ENCODE results near the gene RPL19.

The RPL19 gene

DNA sequence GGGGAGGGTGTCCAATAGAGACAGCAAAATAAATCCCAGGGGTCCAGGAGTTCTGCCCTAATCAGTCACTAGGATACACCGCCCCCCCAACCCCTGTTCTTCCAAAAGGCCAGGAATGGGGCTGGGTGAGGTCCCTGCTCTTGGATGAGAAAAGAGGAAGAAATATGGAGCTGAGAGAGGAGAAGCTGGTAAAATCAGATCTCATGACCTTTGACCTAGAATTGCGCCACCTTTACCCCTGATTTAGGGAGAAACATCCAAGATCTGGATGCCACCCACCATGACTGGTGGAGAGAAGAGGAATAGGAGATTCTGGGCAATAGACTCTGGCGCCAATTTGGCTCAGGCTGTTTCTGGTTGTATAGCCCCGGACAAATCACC, 1.9 kb upstream of the RPL19 start:
- no peak for DNase-seq

DNA sequence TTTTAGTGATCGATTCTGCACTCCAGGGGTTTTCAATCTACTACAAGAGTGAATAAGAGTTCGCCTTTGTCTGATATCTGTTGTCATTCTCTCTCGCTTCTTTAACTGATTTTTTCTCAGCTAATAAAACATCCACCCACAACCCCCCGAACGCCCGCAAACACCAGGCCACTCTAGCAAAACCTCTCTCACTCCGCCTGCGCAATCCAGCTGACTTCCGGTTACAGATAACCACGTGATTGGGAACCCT, 338 bp upstream of the RPL19 start:
- DNase-seq = no peak

DNA sequence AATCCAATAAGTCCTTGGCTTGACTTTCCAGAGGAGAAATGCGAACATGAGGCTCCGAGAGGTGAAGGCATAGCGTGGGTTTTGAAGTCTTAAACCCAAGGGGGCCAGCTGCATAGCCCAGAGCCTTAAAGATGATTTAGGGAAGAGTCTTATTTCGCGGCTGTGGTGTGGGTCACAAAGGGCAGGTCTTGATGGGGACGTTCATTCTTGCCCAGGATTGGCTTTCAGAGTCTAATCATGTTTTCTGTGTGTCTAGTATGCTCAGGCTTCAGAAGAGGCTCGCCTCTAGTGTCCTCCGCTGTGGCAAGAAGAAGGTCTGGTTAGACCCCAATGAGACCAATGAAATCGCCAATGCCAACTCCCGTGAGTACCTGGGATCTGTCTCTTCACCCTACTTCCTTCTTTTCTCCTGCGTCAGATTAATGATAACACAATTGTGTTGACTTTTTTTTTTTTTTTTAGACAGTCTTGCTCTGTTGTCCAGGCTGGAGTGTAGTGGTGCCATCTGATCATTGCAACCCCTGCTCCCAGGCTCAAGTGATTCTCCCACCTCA, 951 bp downstream of the RPL19 start:
- DNase-seq = no peak

DNA sequence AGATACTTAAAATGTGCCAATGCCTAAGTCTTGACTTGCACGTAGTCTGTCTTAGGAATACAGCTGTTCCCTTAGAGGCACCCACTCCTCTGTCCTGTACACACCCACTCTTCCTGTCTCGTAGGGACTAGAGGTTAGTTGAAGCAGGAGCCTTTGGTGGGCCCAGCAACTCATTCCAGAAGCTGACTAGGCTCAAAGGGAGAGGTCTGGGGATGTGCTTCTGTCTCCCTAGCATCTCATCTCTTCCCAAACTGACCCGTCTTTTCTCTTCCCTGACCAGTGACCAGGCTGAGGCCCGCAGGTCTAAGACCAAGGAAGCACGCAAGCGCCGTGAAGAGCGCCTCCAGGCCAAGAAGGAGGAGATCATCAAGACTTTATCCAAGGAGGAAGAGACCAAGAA, 4.2 kb downstream of the RPL19 start:
- no peak for DNase-seq

DNA sequence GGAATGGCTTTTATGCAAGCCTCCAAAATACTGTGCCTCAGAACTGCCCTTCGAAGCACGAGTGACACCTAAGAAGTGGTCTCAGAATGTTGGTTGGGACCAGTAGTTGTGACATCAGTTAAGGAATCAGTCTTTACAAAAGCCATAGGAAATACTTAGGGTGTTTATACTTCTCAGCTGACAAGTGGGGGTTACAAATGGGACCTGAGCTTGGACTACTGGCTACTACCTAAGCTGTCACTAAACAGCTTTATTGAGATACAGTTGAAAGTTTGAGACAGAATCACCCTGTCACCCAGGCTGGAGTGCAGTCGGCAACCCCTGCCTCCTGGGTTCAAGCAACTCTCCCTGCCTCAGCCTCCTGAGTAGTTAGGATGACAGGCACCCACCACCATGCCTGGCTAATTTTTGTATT, 5.0 kb downstream of the RPL19 start:
- DNase-seq = no peak

DNA sequence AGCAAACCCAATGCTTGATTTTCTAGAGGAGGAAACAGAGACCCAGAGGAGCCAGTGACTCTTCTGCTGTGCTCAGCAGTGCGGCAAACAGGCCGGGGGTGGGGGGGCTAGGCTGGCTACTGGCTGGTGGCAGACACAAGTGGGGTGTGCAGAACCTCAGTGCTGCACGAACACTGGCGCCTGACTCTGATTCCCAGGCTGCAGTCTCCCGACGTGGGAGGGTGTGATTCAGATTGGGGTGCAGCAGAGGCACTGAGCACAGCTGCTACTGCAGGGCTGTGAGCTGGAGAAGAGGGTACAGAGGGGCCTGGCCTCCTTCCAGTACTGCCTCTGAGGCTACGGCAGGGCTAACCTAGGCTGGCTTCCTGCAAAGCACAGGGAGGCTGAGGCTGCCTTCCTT, 8.1 kb downstream of the RPL19 start:
- no peak for DNase-seq

DNA sequence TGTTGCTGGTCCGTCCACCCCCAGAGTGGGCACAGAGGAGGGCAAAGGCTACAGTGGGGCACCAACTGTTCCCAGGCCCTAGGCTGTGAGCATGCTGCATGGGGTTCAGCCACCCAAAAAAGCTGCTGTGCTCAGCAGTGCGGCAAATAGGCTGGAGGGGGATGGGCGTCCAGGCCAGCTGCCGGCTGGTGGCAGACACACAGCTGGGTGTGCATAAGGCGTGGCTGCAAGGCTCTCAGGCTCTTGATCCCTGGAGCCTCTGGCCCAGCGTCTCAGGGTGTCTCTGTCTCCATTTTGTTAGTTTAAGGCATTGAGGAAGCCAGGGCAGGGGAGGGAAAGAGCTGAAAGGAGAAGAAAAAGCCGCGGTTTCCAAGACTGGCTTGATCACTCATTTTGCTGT, 8.8 kb downstream of the RPL19 start:
- DNase-seq = peak; percentile 71

DNA sequence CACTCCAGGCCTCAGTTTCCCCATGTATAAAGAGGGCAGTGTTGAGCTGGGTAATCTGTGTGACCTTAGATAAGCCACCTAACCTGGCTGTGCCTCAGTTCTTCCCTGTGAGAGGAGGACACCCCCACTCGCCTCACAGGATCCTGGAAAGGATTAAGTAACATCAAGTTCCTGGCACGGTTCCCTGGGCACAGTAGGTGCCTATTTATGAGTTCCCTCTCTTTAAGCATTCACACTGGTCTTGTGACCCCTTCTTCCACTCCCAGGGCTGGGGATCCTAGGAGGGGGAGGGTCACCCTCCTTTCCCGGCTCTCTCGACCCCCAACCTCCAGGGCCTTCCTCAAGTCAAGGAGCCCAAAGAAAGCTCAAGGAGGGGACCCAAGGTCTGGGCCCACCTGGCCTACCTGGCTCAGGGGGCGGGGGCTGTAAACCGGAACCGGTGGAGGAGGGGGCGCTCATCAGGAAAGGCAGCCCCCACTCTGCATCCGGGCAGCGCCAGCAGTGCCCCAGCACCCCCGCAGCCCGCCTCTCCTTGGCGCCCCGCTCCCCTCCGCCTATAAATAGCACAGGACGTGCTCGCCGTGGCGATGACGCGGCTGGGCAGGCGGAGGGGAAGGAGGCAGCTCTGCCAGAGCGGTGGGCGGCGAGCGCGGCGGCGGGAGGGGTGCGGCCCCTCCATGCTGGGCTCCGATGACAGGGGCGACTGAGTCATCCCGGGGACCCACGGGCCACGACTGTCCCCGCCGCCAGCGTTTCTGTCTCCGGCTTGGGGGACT, 9.4 kb downstream of the RPL19 start:
- peak; percentile 72 for DNase-seq

DNA sequence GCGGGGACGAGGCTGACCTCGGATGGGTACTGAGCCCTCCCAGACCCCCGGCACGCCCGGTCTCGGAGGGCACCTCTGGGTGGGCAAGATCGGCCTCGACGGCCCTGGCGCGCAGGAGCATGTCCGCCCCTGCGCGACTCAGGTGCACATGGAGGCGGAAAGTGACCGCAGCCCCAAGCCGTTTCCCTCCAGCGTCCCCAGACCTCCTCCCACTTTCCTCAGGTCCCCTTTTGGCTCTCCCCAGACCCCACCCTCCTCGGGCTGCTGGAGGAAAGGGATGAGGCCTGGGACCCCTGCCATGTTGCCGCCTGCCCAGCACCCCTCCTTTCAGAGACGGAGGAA, 10.0 kb downstream of the RPL19 start:
- DNase-seq = no peak

DNA sequence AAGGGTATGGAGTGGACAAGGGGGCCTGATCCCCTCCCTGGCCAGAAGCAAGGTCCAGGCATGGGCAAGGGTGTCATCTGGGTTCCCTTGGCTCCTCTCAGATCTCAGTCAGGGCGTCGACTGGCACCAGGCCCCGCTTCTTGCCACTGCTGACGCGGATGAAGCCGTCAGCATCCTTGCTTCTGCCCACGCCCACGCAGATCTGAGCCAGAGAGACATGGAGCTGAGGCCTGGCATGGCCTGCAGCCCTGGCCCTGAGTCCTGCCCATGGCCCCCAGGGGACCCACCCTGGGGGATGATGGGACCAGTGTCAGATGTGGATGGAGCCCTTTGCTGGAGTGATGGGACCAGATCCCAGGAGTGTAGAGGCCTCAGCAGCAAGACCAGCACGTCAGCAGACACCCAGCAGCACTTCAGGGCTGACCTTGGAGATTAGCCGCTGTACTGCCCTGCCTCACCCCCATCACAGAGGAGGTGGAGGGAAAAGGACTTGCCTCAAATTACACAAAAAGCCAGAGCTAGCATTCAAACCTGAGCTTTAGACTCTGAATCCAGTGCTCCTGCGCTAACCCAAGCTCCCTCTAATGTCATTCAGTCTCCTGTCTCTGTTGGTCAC, 12.2 kb downstream of the RPL19 start:
- no peak for DNase-seq

DNA sequence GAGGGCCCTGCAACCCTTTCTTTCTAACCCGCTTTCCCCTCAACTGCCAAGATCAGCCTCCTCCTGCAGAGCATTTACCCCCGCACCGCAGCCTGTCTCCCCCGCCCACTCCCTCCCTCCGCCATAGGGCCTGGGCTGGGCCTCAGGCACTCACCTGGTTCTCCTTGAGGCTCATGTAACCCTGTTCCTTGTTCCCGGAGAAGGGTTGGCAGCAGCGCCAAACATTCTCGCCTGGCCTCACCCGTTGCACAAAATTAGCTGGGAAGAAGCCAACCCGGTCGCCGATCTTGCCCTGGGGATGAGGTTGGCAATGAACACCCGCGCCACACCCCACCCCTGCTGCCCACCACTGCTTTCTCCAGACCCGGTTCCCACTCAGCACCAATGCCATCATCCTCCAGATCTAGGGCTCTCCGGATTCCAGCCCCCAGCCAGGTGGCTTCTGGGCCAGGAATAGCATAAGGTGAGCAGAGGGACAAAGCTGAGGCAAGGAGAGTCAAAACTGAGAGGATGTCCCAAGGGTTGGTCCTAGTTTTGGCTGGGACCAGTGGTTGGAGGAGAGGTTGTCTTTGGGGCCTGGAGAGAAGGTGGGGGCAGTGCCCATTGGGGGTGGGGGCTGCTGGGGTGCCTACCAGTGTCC, 12.9 kb downstream of the RPL19 start:
- no peak for DNase-seq

DNA sequence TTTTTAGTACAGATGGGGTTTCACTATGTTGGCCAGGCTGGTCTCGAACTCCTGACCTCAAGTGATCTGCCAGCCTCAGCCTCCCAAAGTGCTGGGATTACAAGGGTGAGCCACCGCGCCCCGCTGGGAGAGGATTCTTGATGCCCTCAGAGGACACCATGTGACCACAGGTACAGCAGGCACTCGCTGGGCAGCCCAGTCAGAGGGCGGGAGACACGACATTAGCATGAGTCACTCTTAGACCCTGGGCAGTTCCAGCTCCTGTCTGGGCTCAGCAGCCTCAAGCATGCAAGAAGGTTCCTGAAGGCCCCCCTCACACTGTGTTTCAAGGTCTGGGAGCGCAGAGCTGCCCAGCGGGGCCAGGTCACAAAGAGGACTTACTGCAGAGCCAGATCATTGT, 13.8 kb downstream of the RPL19 start:
- DNase-seq = no peak

DNA sequence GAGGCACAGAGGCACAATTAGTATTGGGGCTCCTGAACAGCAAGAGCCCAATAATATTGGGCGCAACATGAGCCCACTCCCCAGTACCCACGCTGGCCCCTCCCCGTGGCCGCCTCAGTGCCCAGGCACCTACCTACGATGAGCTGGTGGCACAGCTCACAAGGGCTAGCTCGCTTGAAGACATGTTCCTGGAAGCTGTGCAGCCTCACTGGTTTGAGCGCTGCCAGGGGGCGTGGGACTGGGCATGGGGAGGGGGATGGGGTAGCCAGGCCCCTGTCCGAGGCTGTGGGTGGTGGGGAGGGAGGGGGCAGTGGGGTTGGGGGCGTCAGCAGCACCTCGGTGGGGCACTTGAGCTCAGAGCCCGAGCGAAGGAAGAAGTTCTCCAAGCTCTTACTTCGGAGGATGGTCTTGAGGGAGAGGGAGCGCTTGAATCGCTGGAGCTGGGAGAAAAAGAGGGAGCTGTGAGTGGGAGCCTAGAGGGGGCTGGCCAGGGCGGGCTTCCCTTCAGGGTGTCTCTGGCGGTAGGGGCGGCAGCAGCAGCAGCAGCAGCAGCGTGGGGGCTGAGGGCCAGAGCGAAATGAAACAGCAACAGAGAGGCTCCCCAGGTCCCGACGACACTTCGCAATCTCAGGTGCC, 17.8 kb downstream of the RPL19 start:
- DNase-seq = no peak

DNA sequence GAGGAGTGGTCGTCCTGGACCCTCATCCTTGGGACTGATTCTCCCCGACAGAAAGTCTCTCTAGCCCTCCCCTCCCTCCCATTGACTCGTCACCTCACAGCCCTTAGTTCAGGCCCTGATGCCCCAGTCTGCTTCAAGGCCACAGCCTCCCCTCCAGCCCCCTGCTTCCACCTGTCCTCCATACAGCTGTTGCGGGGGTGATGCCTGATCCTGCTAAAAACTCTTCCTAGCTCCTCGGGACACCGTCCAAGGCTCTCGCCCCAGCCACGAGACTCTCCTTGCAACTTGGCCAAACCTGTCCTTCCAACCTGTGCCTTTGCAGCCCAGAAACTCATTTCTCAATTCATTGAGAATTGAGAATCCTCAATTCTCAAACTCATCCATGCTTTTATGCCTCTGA, 18.8 kb downstream of the RPL19 start:
- DNase-seq = no peak

DNA sequence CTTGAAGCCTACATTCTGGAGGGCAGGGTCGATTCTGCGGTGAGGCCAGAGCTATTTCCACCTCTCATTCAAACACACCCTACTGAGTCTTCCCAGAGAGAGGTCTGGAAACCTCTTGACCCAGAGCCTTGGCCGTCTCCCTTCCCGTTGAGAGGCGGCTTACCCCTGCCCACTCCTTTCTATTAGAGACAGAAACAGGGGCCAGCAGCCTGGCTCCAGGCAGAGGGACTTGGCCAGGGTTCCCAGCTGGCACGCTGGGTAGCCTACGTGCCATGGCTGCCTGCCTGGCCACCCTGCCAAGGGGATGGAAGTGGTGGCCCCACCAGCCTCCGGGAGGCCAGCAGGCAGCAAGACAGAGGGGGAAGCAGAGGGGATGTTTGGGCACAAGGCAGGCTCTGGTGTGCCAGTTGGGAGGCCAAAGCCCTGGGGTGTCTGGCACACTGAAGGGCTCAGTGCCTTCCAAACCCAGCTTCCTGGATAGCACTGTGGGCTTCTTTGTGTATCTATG, 19.6 kb downstream of the RPL19 start:
- no peak for DNase-seq

DNA sequence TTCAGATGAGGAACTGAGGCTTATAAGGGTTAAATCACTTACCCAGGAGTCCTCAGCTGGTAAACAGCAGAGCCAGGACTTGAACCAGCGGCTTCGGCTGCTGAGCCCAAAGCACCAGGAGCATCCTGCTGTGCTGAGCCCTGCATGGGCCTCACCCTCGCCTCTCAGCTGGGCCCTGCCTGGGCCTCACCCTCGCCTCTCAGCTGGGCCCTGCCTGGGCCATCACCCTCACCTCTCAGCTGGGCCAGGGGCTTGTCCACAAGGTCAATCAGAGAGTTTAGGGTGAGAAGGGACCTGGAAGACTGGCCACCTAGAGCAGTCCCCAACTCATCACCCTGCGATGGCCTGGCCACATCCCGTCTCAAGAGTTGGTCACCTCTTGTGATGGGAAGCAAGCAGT, 21.5 kb downstream of the RPL19 start:
- no peak for DNase-seq

DNA sequence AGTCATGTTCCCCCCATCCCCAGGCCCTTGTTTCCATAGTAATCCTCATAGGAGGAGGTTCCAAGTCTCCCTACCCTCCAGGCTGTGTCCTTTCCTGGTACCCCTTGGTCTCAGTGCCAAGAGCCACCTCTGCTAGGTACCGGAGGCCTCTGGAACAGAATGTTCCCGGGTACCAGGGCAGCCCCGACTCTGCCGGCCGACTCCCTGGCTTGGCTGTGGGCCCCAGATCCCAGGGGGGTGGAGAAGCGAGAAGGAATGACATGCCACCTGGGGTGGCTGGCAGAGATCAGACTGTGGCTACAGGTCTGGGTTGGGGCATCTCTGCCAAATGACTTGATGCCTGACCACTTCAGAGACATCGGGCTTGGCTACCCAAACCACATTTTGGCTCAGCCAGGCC, 22.1 kb downstream of the RPL19 start:
- no peak for DNase-seq

DNA sequence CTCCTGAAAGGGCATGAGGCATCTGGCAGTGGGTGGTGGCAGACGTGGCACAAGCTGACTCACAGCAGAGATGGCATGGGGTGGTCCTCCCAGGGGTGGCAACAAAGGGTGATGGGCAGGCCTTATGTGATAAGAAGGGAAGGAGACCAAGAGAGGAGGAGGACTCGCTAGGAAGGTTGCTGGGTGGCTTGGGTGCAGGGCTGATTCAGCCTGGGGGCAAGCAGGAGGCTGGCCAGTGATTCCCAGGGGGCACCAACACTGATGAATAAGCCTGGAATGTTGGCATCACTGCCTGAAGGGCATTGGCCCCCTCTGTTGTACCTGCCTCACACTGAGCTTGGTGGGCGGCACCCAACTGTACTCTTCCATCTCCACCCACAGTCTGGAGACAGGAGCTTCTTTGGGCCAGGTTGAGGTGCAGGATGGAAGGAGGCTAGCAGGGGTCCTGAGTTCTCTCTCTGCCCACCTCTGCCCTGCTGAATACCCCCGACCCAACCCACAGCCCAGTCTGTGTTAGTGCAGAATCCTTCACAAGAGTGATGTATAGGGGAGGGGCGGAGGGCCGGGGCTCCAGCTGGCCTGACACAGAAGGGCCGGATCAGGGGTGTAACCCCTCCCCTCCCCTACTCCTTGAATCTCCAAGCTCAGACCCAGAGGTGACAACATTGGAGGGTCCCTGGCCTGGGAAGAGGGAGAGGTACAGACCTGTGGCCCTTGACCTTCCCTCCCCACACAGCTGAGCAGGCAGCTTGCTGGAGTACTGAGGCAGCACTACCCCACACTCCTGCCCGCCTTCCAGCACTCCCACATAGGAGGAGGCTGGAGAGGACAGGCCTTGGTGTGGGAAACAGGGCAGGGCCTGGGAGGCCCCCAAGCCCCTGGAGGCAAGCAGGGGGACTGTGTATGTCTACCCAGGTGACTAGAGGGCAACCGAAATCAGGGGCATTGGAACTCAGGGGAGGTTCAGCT, 23.1 kb downstream of the RPL19 start:
- no peak for DNase-seq

DNA sequence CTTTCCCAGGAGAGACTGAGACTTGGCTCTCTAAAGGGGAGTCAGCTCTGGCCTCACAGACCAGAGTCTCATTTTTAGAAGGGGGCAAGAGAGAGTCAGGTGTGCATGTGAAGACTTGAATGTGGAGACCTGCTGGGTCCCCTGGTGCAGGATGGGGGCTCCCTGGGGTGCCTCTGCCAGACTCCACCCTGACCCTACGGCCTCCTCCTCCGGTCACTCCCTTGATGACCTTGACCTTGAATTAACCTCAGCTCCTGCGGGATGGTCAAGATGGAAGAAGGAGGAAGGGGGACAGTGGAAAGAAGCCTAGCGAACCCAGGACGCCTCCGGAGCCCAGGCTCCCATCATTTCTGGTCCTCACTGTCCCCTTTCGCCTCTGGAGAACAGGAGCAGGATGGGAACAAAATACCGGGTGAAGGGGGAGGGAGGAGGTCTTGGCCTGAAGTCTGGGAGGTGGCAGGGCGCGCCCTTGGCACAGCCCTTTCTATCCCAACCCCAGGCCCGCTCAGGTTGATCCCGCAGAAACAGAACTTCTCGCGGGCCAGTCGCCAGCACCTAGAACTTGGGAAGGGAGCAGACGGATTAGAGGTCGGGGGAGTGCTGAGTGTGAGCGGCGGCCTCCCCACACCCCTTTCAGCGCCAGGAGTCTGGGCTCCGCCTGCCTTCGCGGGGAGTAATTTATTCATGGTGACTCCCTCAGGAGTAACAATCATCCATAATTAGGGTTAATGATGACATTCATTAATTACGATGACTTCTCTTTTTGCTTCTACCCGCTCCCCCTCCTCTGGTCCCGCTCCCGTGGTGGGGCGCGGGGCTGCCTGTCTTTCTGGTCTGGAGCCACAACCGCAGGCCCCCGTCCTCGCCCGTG, 24.1 kb downstream of the RPL19 start:
- DNase-seq = no peak

DNA sequence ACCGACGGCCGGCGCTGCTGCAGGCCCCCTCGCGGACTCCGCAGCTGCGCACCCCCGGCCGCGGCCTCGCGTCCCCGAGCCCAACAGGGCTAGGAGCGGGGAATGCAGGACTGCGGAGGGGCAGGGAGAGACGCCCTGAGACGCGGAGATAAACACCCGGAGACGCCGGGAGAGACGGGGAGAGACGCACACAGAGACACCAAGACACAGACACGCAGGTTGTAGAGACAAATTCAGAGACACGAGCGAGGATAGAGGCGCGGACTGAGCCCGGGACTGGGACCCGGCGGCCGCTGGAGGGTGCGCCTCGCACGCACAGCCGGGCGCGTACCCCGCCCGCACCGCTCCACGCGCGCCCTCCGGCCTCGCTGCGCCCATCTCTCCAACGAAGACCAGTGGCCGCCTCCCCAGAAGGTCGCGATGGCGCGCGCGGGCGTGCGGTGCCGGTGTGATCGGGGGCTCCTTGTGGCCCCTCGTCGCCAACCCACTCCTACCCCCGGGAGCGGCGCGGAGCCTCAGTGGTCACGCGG, 24.8 kb downstream of the RPL19 start:
- peak; percentile 59 for DNase-seq

DNA sequence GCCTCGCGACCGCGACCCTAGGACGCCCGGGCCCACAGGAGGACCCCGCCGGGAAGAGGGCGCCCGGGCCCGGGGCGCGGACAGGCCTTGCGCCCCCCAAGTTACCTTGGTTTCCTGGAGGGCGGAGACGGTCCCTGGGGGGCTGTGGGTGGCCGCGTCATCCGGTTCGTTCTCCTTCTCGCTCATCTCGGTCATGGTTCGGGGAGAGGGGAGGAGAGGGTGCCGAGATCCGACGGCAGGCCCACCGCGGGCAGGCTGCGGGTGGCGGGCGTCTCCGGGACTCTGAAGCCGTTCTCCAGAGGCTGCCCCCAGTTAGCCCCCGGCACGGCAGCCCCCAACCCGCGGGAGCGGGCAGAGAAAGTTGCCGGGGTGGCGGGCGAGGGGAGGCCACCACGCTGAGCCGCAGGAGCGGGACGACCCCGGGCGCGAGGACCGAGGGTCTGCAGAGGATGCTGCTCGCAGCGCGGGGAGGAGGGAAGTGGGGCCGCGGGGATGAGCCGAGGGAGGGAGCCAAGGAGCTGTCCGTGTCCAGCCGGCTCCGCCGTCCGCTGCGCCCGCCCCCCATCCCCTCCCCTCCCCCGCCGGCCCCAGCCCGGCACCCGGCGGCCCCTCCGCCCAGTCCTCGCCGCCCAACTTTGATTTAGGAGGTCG, 25.4 kb downstream of the RPL19 start, which contains the start of gene STAC2:
Gene STAC2, minus strand, starts transcription at position 638 of the 651 bp plus-strand sequence. Its CDS starts 443 bp downstream, at position 195.
- DNase-seq = no peak

Data from eye (tissue), 1 donor.